A549 (cell line): Measurements from ENCODE around the gene SEPTIN7. TPM values are rescaled to one million over a fixed set of nuclear protein-coding genes. Genes with fewer than 3 reads are reported as not detected.
A peak's percentile ranks its signal among the peaks of the same experiment; 100 is the strongest.

Experiments used
- ATAC-seq, 2 experiments: fragments of 200-7000 bp in 1 of 2; fragments of >200 bp in 1 of 2; cut with Nextera tagmentation in 1 of 2; cut with Tn5 transposase in 1 of 2; 3 replicates each; pipeline versions ENCODE4 v1.8.0 to v1.9.1; 2018 to 2020; ENCODE audit warnings: mild to moderate bottlenecking in 1 of 2, moderate library complexity in 1 of 2
- CTCF ChIA-PET: fragments of 300-600 bp; sonication (Branson Sonifier 250); formaldehyde crosslinking; extraction: SDS; loops from one replicate; lab custom pipeline; 2021; ENCODE audit warnings: antibody characterized with exemption, inconsistent platforms; lab: Yijun Ruan, JAX
- POLR2A ChIA-PET: fragments of 350-600 bp; formaldehyde crosslinking; extraction: SDS; loops from one replicate; lab custom pipeline; 2021; ENCODE audit warnings: antibody characterized with exemption, inconsistent platforms; lab: Yijun Ruan, JAX
- DNase-seq, 2 experiments: peaks; one replicate each; pipeline versions ENCODE4 v3.0.0 to v3.0.0-alpha.2; 2011 to 2016; ENCODE audit warnings: low read depth in 1 of 2, low spot score in 1 of 2
- FAIRE-seq: peaks from 2 replicates; lab custom pipeline; 2011; peaks lifted over from hg19 to GRCh38; lab: Jason Lieb, UNC
- H3K27ac ChIP-seq, 2 experiments: fragments of >200 bp; sonication (Bioruptor Twin); formaldehyde crosslinking; 3 replicates each; pipeline ENCODE4 v1.5.1; 2016 to 2017
- H3K4me1 ChIP-seq: fragments of >200 bp; sonication (Bioruptor Twin); formaldehyde crosslinking; 3 replicates; pipeline ENCODE4 v1.6.1; 2016
- H3K4me2 ChIP-seq: fragments of >200 bp; sonication (Bioruptor Twin); formaldehyde crosslinking; 3 replicates; pipeline ENCODE4 v1.6.1; 2016
- H3K4me3 ChIP-seq: fragments of >200 bp; sonication (Bioruptor Twin); formaldehyde crosslinking; 3 replicates; pipeline ENCODE4 v1.5.1; 2016
- H3K9me3 ChIP-seq: fragments of >200 bp; sonication (Bioruptor Twin); formaldehyde crosslinking; 3 replicates; pipeline ENCODE4 v1.6.1; 2016
- BHLHE40 ChIP-seq: IDR thresholded peaks from 2 replicates; pipeline ENCODE4 v1.6.1; 2012; ENCODE audit warnings: low read depth, low read length, inconsistent platforms
- CEBPB ChIP-seq, 2 experiments: fragments of >200 bp in 1 of 2; sonication (Bioruptor Twin) in 1 of 2; formaldehyde crosslinking in 1 of 2; IDR thresholded peaks; 2 replicates each; pipeline ENCODE4 v1.6.1; 2012 to 2016
- CHD2 ChIP-seq: fragments of 150-350 bp; IDR thresholded peaks from 2 replicates; pipeline ENCODE4 v1.6.1; 2014; ENCODE audit warnings: low read length; ENCODE audit not compliant: partially characterized antibody
- CHD4 ChIP-seq: fragments of 200-600 bp; sonication (generic); IDR thresholded peaks from 2 replicates; pipeline ENCODE4 v1.6.1; 2016; ENCODE audit warnings: antibody characterized with exemption, mild to moderate bottlenecking, borderline replicate concordance
- EP300 ChIP-seq, 2 experiments: fragments of >200 bp; sonication (Bioruptor Twin); formaldehyde crosslinking; IDR thresholded peaks; 2 replicates in 1 of 2; 3 replicates in 1 of 2; pipeline ENCODE4 v1.6.1; 2016 to 2017
- ESRRA ChIP-seq: fragments of 150-350 bp; IDR thresholded peaks from 2 replicates; pipeline ENCODE4 v1.6.1; 2014; ENCODE audit warnings: mild to moderate bottlenecking, low read length, borderline replicate concordance
- FOSB ChIP-seq: fragments of 250-450 bp; sonication (Bioruptor Pico); IDR thresholded peaks from 2 replicates; pipeline ENCODE4 v1.5.0; 2020; ENCODE audit warnings: mild to moderate bottlenecking, moderate library complexity
- FOSL2 ChIP-seq, 2 experiments: fragments of 450-650 bp in 1 of 2; fragments of >200 bp in 1 of 2; sonication (Bioruptor Twin) in 1 of 2; formaldehyde crosslinking; IDR thresholded peaks; 2 replicates each; pipeline versions ENCODE4 v1.5.0 to v1.6.1; 2016 to 2020; ENCODE audit warnings: mild to moderate bottlenecking in 1 of 2, moderate library complexity in 1 of 2
- GATA3 ChIP-seq: IDR thresholded peaks from 2 replicates; pipeline ENCODE4 v1.6.1; 2012; ENCODE audit warnings: borderline replicate concordance
- HOXB13 ChIP-seq: fragments of 250-450 bp; sonication (Bioruptor Pico); IDR thresholded peaks from 2 replicates; pipeline ENCODE4 v1.5.0; 2020; ENCODE audit warnings: low read depth, mild to moderate bottlenecking, moderate library complexity
- HOXB5 ChIP-seq: fragments of 250-450 bp; sonication (Bioruptor Pico); IDR thresholded peaks from 2 replicates; pipeline ENCODE4 v1.5.0; 2020; ENCODE audit warnings: mild to moderate bottlenecking, moderate library complexity
- JUNB ChIP-seq: fragments of >200 bp; sonication (Bioruptor Twin); formaldehyde crosslinking; IDR thresholded peaks from 2 replicates; pipeline ENCODE4 v1.6.1; 2016
- KDM5A ChIP-seq: fragments of 200-600 bp; sonication (generic); IDR thresholded peaks from 2 replicates; pipeline ENCODE4 v1.6.1; 2016; ENCODE audit warnings: antibody characterized with exemption, mild to moderate bottlenecking
- MAFK ChIP-seq: fragments of 450-650 bp; IDR thresholded peaks from 2 replicates; pipeline ENCODE4 v1.6.1; 2014; ENCODE audit not compliant: partially characterized antibody
- MAX ChIP-seq: IDR thresholded peaks from 2 replicates; pipeline ENCODE4 v1.6.1; 2012
- MAZ ChIP-seq: fragments of 150-350 bp; IDR thresholded peaks from 2 replicates; pipeline ENCODE4 v1.6.1; 2014; ENCODE audit warnings: antibody characterized with exemption, low read depth, low read length, borderline replicate concordance
- PHF8 ChIP-seq: fragments of 200-600 bp; sonication (generic); IDR thresholded peaks from 2 replicates; pipeline ENCODE4 v1.6.1; 2016; ENCODE audit warnings: low read depth, mild to moderate bottlenecking, antibody characterized with exemption, moderate library complexity, borderline replicate concordance
- POLR2A ChIP-seq: IDR thresholded peaks from 2 replicates; pipeline ENCODE4 v1.6.1; 2012; ENCODE audit warnings: mild to moderate bottlenecking, low read length
- POLR2AphosphoS2 ChIP-seq: conservative IDR thresholded peaks from 2 replicates; pipeline ENCODE4 v1.6.1; 2012; ENCODE audit warnings: low read length, improper control_type of control experiment, inconsistent platforms
- RARB ChIP-seq: fragments of 250-450 bp; sonication (Bioruptor Pico); IDR thresholded peaks from 2 replicates; pipeline ENCODE4 v1.8.0; 2021; ENCODE audit warnings: mild to moderate bottlenecking, moderate library complexity
- RCOR1 ChIP-seq: fragments of 150-350 bp; IDR thresholded peaks from 2 replicates; pipeline ENCODE4 v1.6.1; 2014; ENCODE audit warnings: antibody characterized with exemption, low read length, low read depth
- RFX5 ChIP-seq: fragments of 450-650 bp; IDR thresholded peaks from 2 replicates; pipeline ENCODE4 v1.7.1; 2014; ENCODE audit warnings: antibody characterized with exemption, mild to moderate bottlenecking, moderate library complexity
- SREBF2 ChIP-seq: fragments of 450-650 bp; IDR thresholded peaks from 2 replicates; pipeline ENCODE4 v1.6.1; 2014; ENCODE audit warnings: mild to moderate bottlenecking, moderate library complexity
- TFCP2L1 ChIP-seq: fragments of 250-450 bp; sonication (Bioruptor Pico); IDR thresholded peaks from 2 replicates; pipeline ENCODE4 v1.5.0; 2021; ENCODE audit warnings: mild to moderate bottlenecking
- ZC3H11A ChIP-seq: fragments of 450-650 bp; IDR thresholded peaks from 2 replicates; pipeline ENCODE4 v1.6.1; 2014; ENCODE audit warnings: antibody characterized with exemption, mild to moderate bottlenecking
- ZNF302 ChIP-seq: fragments of 250-450 bp; sonication (Bioruptor Pico); IDR thresholded peaks from 2 replicates; pipeline ENCODE4 v1.9.0; 2021; ENCODE audit warnings: inconsistent platforms, mild to moderate bottlenecking, moderate library complexity
- ZSCAN20 ChIP-seq: fragments of 250-450 bp; sonication (Bioruptor Pico); IDR thresholded peaks from 2 replicates; pipeline ENCODE4 v1.8.0; 2022; ENCODE audit warnings: mild to moderate bottlenecking, moderate library complexity
- WGBS: methylation state at CpG from one replicate; pipeline ENCODE4 v1.1.6; 2017; ENCODE audit errors: missing lambda C conversion rate; 5-methylcytosine and 5-hydroxymethylcytosine counted together
- polyA plus RNA-seq, 4 experiments: library from polyadenylated mRNA; depleted of rRNA in 3 of 4; stranded (reverse); fragments of >200 nt; fragmentation: RNase III in 1 of 4; extraction: RNeasy Plus Mini Kit Qiagen cat#74134 plus additional on column Dnase treatment in 1 of 4; gene quantifications; 2 replicates in 3 of 4; 3 replicates in 1 of 4; pipeline ENCODE4 v1.2.3, GENCODE V29; 2011 to 2017
- TF ChIP-seq, protein P1 (sequence below): fragments of 250-450 bp; sonication (Bioruptor Pico); IDR thresholded peaks from 2 replicates; pipeline ENCODE4 v1.5.0; 2021; ENCODE audit warnings: mild to moderate bottlenecking, moderate library complexity, borderline replicate concordance
- TF ChIP-seq, protein P2 (sequence below): IDR thresholded peaks from 2 replicates; pipeline ENCODE4 v1.6.1; 2012; ENCODE audit warnings: low read depth, borderline replicate concordance
- TF ChIP-seq, protein P3 (sequence below): IDR thresholded peaks from 2 replicates; pipeline ENCODE4 v1.6.1; 2012

The SEPTIN7 gene
- polyA plus RNA-seq, 2 of the 4 experiments (the other 2 are of a cell fraction): 282 to 385 TPM

DNA sequence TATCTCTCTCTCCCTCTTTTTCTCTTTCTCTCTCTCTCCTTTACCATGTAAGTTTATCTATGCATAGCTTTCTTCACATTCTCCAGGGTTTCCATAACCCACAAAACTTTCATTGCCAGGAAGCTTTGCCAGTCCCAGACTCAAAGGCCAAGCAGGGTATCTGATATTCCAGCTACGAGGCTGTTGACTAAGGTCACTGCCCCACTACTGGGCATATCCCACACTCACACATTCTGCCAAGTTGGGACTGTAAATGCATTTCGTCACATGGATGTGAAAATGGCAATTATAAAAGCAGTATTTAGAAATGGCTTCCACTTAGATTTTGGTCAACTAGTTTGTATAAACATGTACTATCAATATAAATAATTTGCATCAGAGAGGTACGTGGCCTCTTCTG lies 43.3 kb upstream of the SEPTIN7 start (continued):
- TF ChIP-seq, protein P1, sequence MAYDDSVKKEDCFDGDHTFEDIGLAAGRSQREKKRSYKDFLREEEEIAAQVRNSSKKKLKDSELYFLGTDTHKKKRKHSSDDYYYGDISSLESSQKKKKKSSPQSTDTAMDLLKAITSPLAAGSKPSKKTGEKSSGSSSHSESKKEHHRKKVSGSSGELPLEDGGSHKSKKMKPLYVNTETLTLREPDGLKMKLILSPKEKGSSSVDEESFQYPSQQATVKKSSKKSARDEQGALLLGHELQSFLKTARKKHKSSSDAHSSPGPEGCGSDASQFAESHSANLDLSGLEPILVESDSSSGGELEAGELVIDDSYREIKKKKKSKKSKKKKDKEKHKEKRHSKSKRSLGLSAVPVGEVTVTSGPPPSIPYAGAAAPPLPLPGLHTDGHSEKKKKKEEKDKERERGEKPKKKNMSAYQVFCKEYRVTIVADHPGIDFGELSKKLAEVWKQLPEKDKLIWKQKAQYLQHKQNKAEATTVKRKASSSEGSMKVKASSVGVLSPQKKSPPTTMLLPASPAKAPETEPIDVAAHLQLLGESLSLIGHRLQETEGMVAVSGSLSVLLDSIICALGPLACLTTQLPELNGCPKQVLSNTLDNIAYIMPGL: no peak
- no peak for TF ChIP-seq MAFK
- TF ChIP-seq, all 56 proteins: peak for 0

GRCh38 chr7:35758421-35758820 lies 42.4 kb upstream of the SEPTIN7 start:
- no peak overlapping the region for H3K4me3 ChIP-seq
- TF ChIP-seq MAZ (no peak), GATA3 (no peak), CEBPB (IDR thresholded peaks at IDR 0.05) (no peak), HOXB13 (no peak), ESRRA (no peak), CHD2 (no peak), POLR2A (no peak), RFX5 (no peak), TFCP2L1 (no peak), HOXB5 (CRISPR knock-in tag) (no peak), ZNF302 (CRISPR knock-in tag) (no peak), JUNB (no peak), PHF8 (no peak), KDM5A (no peak), SREBF2 (no peak), FOSB (CRISPR knock-in tag) (no peak), RARB (CRISPR knock-in tag) (no peak)
- TF ChIP-seq, protein P2, sequence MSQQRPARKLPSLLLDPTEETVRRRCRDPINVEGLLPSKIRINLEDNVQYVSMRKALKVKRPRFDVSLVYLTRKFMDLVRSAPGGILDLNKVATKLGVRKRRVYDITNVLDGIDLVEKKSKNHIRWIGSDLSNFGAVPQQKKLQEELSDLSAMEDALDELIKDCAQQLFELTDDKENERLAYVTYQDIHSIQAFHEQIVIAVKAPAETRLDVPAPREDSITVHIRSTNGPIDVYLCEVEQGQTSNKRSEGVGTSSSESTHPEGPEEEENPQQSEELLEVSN: no peak
- TF ChIP-seq, protein P1: no peak
- TF ChIP-seq, protein P3, sequence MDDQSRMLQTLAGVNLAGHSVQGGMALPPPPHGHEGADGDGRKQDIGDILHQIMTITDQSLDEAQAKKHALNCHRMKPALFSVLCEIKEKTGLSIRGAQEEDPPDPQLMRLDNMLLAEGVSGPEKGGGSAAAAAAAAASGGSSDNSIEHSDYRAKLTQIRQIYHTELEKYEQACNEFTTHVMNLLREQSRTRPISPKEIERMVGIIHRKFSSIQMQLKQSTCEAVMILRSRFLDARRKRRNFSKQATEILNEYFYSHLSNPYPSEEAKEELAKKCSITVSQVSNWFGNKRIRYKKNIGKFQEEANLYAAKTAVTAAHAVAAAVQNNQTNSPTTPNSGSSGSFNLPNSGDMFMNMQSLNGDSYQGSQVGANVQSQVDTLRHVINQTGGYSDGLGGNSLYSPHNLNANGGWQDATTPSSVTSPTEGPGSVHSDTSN: no peak
- DNase-seq (peak; percentile 3 to 16), ATAC-seq (peak in 1 of 2 experiments; percentile 65; a peak in 3 of 6 replicates), FAIRE-seq (no peak)
- H3K27ac ChIP-seq: no peak overlapping the region
- ChIA-PET POLR2A (no interaction called here), CTCF (no interaction called here)
- 39% methylated on average over 2 of the region's 2 CpGs for WGBS
- no peak overlapping the region for H3K4me2 ChIP-seq
- no peaks in the 10 kb centered on the region for H3K9me3 ChIP-seq
- no peaks in the 10 kb centered on the region for H3K4me1 ChIP-seq

DNA sequence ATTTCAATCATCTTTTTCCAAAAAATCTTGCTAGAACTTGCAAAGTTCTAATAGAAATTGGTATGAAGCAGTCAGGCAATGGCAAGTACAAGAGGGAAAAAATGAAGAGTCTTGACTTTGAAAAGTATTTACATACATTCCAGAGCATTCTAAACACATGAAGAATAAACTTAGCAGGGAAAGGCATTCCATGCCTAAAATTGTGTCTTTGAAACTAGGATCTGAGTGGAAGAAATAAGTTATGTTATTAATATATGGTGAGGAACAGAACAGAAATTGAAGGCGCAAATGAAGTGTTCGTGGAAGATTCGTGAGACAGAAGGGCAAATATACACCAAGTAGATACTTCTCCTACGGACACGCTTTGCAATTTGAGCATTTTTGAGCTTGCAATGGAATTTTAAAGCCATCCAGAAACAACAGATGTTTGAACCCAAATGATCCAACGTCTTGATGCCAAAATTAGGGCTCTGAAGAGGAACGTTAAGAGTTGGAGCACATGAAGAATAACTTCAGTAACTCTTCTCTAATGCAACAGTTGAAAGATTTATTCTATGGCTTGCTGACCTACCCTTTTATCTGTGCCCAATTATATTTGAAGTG lies 40.6 kb upstream of the SEPTIN7 start:
- ChIA-PET CTCF (interaction anchor here (0.7 kb wide), 1 partner anchor 13 kb away, joined by 3 read pairs; no protein-coding TSS in a partner anchor), POLR2A (no interaction called here)
- Histone ChIP-seq H3K9me3 (no peaks in the 10 kb centered on the region), H3K4me3 (no peak overlapping the region), H3K27ac (no peak overlapping the region), H3K4me2 (no peak overlapping the region), H3K4me1 (no peaks in the 10 kb centered on the region)
- 60% methylated on average over 7 of the region's 7 CpGs for WGBS
- TF ChIP-seq MAX (no peak), FOSL2 (IDR thresholded peaks at IDR 0.05) (no peak), FOSL2 (CRISPR knock-in tag; IDR thresholded peaks at IDR 0.05) (no peak), ZSCAN20 (CRISPR knock-in tag) (no peak), TFCP2L1 (no peak), EP300 (IDR thresholded peaks at IDR 0.05) (no peak), RCOR1 (no peak), POLR2AphosphoS2 (no peak), ZC3H11A (no peak), BHLHE40 (no peak), FOSB (CRISPR knock-in tag) (no peak), GATA3 (no peak), HOXB13 (no peak), PHF8 (no peak), CHD4 (no peak)
- ATAC-seq (no peak), FAIRE-seq (no peak), DNase-seq (no peak)
